ENCODE data around the gene ADD2.
"Not testable (repeated sequence)": the region's sequence is repeated elsewhere in the genome, so short reads cannot be mapped to it uniquely, and the experiment has no call there.

Gene ADD2

GRCh38 chr2:70670202-70670601, 97.8 kb downstream of the ADD2 start:
- no peak for DNase-seq

- DNase-seq: no peak
Measured at GRCh38 chr2:70668911-70669310, 99.1 kb downstream of the ADD2 start.

DNA sequence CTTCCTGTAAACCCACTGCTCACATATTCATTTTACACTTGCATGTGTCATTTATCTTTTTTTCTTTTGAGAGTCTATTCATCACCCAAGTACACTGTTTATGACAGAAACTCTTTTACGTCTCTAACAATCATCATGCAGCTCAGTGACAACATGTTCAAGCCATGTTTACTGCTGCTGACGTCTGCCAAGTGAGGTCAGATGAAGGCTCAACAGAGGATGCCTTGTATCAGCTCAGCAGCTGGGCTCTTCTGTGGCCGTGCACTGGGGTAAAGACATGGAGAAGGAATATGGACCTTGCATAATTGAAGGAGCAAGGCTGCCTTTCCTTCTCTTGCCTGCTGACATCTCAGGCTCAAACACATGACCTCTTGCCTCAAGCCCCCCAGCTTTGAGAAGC, 99.6 kb downstream of the ADD2 start:
- DNase-seq: no peak

DNA sequence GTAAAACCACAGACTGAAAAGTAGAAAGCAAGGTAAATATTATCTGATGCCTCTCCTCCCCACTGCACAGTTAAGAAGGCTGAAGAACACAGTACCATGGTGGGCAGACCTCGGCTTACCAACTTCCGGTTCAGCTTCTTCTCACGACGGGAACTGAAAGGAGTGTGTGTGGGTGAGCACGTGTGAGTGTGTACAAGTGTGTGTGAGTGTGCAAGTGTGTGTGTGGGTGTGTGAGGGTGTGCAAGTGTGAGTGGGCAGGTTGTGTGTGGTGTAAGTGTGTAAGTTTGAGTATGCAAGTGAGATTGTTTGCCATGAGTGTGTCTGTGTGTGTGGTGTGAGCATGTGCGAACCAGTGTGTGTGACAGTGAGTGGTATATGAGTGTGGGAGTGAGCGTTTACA, 103.5 kb downstream of the ADD2 start:
- DNase-seq: no peak

DNA sequence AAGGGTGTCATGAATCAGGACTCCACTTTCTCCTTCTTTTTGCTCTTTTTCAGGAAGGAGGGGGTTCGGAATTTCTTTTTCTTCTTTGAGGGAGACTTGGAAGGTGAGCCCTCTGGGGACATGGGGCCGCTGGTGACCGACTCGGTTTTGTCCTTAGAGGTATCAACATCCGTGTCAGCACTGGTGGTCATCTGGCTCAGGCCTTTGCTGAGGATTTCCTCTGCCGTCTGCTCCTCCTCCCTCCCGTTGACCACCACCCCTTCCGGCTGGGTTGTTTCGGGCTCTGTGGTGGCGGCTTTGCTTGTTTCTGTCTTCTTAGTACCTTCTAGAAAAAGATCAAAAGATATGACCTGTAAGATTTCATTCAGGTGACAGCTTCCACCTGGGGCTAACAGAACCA, 104.6 kb downstream of the ADD2 start:
- no peak for DNase-seq

DNA sequence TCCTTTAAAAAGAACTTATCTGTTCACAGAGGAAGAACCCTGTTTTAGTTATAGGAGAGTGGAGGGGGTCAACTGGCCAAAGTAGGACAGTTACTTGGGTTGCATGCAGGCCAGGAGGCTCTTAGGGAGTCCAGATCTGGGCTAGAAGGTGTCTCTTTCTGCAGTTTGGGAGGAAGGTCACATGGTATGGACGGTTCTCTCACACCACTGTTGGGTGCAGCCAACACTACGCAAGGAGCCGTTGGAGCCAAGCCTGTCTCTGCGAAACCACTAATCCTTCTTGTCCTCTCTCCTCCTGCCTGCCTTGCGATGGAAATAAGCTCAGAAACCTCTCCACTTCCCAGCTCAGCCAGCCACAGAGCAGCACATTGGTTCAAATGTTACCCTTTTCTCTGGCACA, 108.4 kb downstream of the ADD2 start:
- DNase-seq: no peak

GRCh38 chr2:70658476-70658875, 109.5 kb downstream of the ADD2 start:
- no peak for DNase-seq

- DNase-seq: no peak
Measured at GRCh38 chr2:70657246-70657645, 110.8 kb downstream of the ADD2 start.

DNA sequence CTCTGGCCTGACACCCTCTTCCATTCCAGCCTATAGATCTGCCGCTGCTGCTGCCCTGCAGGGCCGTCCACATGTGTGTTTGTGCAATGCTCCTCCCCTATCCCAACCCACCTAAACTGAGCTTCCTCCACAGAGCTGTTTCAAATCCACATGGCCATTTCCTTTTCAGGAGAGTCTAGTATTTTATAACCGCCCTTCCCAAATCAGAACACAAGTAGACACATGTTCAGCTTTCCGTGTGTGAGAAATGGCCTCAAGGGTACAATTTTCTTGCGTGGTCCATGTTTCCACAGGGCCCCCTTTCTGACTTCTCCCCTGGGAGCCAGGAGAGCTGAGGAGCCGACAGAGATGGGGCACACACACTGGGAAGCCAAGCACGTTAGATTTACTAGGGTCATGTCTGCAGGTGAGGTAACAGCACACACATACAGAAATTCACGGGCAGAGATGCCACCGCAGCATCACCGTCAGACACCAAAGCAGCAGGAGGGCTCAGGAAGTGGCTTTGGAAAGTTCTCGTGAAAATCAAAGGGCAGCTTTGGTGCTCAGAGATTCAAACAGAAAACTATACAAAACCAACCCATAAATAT, 111.5 kb downstream of the ADD2 start:
- DNase-seq: peak; percentile 26 to 29

GRCh38 chr2:70655786-70656185, 112.2 kb downstream of the ADD2 start:
- no peak for DNase-seq

DNA sequence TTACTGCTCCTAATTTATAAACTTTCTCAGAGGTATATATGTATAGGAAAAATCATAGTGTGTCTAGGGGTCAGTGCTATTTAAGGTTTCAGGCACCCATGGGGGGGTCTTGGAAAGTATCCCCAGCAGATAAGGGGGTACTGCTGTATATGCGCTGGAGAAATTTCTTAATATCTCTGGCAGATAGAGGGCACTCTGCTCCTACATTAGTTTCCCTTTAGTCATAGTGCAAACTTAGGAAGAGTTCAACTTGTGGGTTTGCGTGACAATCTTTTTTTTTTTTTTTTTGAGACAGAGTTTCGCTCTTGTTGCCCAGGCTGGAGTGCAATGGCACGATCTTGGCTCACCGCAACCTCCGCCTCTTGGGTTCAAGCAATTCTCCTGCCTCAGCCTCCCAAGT, 112.8 kb downstream of the ADD2 start:
- not testable (repeated sequence) for DNase-seq

- DNase-seq: no peak
Measured at GRCh38 chr2:70651727-70652126, 116.3 kb downstream of the ADD2 start.

DNA sequence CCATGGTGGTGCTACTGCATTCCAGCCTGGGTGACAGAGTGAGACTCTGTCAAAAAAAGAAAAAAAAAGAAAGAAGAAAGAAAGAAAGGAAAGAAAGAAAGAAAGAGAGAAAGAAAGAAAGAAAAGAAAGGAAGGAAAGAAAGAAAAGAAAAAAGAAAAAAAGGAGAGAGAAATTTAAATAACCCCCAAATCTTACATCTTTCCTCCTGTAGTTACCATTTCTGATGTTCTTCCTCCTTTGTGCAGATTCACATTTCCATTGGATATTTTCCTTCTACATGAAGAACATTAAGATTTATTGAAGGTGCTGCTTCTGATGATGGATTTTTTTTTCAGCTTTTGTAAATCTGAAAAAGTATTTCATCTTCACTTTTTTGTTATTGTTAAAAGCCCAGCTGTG, 117.0 kb downstream of the ADD2 start:
- DNase-seq: no peak

GRCh38 chr2:70648961-70649360, 119.0 kb downstream of the ADD2 start:
- no peak for DNase-seq

DNA sequence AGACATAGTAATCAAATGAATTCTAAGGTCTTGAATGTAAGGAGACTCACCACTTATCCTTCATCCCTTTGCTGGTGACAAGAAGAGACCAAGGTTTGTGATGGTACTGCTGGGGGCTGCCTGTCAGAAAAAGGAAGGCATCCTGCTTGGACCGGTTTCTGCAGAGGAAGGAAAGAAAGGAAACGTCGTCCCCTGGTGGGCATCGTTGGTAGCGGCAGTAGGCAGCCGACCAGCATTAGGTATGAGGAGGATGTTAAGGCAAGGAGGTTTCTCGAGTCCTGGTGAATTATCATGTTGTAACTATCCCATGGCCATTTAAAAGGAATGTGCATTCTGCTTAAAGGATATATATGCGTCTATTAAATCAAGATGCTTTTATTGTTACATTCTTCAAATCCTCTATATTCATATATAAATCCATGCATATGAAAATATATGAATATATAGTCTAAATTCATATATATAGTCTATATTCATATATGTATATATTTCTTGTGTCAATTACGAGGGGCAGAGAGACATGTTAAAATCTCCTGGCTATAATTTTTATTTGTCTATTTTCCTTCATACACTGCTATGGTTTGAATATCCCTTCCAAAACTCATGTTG, 120.0 kb downstream of the ADD2 start:
- DNase-seq: peak; percentile 64 to 76

DNA sequence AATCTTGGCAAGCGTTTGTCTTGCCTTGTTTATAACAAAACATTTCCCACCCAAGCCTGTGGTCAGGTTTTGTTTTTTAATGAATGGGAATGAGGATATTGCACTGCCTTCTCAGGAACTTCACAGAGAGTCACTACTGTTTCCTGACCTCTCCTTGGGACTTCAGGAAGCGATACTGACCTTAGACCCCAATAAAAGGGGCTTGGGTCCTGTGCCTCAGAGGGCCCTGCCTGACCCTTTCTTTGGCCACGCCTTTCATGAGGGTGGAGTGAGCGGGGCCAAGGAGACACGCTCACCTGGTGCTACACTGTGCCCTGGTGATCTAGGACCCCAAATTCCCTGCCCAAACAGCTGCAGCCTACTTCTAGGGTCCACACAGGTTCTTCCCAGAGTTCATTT, 121.6 kb downstream of the ADD2 start:
- DNase-seq: no peak

DNA sequence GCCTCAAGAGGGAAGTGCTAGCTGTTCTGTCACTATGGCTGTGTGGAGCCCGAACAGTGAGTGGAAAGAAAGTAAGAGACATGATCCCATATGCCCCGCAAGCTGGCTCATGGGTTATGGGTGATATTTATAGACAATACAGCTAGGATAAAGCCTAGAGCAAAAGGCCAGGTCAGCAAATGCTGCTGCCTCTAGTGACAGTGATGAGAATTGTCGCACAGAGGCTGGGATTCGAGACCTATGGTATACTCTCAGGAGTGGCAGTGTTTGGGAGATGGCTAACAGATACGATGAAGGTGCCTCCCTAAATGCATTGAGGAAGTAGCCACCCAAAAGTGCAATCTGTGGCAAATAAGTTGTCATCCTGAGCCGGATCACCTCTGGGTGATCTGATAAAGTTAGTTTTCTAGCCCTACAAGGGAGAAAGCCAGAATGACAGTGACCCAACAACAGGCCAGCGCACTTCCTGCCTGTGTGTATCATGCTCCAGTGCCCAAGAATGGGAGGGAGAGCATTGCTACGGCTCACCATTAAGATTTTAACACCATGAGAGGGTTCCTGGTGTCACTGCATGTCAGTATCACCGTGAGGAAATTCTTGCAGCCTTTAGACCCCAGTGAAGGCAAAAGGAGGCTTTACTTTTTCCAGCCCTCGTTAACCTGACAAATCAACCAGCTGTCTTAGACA, 122.1 kb downstream of the ADD2 start:
- no peak for DNase-seq

DNA sequence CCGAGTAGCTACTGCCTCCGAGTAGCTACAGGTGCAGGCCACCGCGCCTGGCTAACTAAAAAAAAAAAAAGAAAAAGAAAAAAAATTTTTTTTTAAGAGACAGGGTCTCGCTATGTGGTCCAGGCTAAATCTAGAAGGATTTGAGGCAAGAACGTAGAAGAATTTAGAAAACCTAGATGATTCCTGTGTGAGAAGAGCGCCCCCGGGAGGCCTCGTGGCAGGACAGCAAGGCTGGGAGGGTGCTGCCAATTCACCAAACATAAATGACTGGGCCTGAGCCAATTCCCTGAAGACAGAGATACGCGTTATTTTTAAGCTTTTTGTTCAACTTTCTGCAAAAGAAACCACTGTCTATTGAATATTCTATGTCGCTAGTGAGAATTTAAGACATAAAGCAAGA, 124.3 kb downstream of the ADD2 start:
- DNase-seq: no peak

DNA sequence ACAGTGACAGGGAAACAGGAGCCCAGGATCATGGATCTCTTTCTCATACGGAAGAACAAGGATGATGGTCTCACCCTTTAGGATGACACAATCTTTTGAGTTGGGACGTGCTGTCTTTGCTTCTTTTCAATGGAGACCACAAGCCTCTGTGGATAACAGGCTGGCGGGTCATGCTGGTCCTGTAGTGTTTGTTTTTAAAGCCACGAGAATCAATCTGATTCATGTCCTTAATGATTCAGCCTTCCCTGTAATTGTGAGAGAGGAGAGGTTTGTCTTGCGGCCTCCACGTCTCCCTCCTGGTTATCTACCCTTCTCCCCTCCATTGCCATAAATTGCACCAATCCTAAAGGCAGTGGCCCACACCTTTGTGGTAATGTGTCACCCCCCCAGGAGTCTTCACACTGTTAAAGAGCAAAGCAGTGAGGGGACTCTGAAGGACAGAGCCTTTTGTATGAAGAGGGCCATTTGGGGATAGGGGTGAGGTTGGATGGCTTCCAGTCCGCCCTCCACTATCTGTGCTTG, 126.7 kb downstream of the ADD2 start:
- no peak for DNase-seq

DNA sequence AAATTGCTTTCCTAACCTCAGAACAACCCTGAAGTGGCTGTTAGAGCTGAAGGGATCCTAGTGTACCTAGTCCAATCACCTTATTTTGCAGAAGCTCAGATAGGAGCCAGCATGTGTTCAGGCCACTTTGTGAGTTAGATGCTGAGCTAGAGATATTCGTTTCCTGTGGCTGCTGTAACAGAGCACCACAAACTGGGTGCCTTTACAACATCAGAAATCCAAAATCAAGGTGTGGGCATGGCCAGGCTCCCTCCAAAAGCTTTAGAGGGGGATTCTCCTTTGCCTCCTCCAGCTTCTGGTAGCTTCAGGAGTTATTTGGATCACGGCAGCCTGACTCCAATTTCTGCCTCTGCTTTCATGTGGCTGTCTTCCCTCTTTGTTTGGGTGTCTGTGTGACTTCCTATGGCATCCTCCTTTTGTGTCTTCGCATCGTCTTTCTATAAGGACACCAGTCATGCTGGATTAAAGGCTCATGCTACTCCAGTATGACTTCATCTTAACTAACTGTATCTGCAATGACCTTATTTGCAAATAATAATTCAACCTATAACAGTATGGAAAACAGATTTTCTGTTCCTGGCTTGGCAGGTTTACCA, 128.1 kb downstream of the ADD2 start:
- DNase-seq: no peak

- DNase-seq: no peak
Measured at GRCh38 chr2:70638561-70638960, 129.4 kb downstream of the ADD2 start.

DNA sequence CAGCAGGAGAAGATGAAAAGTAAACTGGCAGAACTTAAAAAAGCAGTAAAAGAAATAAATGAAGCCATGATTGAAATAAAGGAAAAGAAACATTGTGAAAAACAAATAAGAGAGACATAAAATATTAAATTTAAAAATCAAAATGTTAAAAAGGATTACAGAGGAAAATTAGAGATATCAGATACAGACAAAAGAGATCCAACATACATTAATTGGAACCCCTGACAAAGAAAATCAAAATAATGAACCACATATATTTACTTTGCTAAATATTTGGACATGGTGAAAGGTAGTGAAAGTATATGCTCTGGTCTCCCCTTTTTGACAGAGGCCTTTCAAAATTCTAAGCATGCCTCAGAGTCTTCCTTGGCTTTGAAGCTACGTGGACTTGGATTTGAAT, 134.5 kb downstream of the ADD2 start:
- no peak for DNase-seq

DNA sequence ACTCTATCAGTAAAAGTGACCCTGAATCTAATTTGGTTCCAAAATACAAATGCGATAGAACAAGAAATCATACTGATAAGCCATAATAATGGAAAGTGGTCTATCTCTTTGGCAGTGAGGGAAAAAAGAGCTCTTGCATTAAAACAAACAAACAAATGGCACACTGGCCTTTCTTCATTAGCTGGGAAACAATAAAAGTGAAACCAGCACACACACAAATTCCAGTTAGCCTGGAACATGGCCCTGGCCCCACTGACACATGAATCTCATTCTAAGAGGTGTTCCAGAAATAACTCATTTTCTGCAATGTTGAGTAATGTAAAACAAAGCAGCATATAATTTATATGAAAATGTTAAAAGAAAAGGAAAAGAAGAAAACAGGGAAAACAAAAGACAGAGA, 135.0 kb downstream of the ADD2 start:
- DNase-seq: no peak

- no peak for DNase-seq
Measured at GRCh38 chr2:70632388-70632787, 135.6 kb downstream of the ADD2 start.
